HG03039 (cell line): ENCODE measurements around the gene TENT5D.
"Not testable (repeated sequence)": the region's sequence is repeated elsewhere in the genome, so short reads cannot be mapped to it uniquely, and the experiment has no call there.

Experiments
- ATAC-seq: cut with Tn5 transposase; IDR thresholded peaks from one replicate; pipeline ENCODE4 v1.9.1; 2021; ENCODE audit warnings: mild to moderate bottlenecking, moderate library complexity; ENCODE audit not compliant: unreplicated experiment

The TENT5D gene

GRCh38 chrX:80420147-80420546, at the start of gene TENT5D:
Gene TENT5D, plus strand, starts transcription at chrX:80420447. Its CDS starts 22,093 bp downstream, at chrX:80442540.
- ATAC-seq, result no peak

GRCh38 chrX:80385651-80386050, 34.6 kb upstream of the TENT5D start:
- not testable (repeated sequence) for ATAC-seq

GRCh38 chrX:80388206-80388605, 32.0 kb upstream of the TENT5D start:
- no peak for ATAC-seq

DNA sequence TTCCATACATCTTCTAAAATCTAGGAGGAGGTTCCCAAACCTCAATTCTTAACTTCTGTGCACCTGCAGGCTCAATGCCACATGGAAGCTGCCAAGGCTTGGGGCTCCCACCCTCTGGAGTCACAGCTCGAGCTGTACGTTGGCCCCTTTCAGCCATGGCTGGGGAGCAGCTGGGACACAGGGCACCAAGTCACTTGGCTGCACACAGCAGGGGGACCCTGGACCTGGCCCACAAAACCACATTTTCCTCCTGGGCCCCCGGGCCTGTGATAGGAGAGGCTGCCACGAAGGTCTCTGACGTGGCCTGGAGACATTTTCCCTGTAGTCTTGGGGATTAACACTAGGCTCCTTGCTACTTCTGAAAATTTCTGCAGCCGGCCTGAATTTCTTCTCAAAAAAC, 8.2 kb upstream of the TENT5D start:
- ATAC-seq, result no peak

GRCh38 chrX:80423000-80423399, 2.8 kb downstream of the TENT5D start:
- no peak for ATAC-seq

DNA sequence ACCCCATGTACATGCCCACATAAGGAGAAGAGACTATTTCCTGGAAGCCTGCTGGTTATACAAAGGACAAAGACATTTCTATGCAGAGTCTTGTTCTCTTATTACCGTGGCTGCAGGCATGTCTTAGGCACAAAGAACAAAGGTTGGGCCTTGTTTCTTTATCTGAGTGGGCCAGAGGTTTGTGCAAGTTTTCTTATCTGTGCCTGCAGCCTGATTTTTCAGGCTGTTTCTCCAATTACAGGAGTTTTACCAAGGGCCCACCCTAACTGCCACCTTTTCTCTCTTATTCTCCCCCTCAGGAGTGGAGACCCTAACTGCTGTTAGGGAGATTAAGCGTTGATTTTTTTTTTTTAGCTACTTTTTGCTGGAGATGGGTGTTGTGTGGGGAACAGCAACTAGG, 3.5 kb downstream of the TENT5D start:
- ATAC-seq, result no peak

DNA sequence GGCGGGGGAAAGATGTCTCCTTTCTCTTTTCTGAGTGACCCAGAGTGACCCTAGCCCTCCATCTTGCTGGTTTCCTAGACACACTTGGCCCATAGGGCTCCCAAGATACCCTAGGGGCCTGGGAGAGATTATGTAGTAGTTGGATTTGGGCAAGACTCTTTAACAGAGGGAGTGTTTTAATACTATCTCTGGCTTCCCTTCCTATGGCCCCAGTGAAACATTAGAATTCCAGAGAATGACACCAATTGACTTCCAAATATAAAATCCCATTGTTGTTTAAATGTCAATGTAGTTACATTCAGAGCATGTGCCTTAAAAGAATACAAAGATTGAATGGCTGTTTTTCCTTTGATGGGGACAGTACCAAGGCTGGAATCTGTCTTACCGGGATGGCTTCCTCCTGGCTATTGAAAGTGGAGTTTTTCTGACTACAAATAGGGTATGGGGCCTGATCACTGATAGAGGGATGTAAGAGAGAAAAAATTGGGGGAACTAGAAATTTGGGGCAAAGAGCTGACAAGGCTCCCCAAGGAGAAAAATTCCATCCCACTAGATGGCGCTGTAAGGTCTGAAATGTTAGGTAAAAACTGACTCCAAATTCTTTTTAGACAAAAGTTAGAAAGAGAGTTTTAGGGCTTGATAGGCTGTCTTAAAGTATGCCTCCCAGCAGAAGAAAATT, 10.7 kb downstream of the TENT5D start:
- no peak for ATAC-seq

DNA sequence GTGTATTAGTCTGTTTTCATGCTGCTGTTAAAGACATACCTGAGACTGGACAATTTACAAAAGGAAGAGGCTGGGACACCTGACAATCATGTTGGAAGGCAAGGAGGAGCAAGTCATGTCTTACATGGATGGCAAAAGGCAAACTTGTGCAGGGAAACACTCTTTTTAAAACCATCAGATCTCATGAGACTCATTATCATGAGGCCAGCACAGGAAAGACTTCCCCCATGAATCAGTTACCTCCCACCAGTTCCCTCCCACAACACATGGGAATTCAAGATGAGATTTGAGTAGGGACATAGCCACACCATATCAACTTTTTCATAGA, 11.2 kb downstream of the TENT5D start:
- no peak for ATAC-seq

DNA sequence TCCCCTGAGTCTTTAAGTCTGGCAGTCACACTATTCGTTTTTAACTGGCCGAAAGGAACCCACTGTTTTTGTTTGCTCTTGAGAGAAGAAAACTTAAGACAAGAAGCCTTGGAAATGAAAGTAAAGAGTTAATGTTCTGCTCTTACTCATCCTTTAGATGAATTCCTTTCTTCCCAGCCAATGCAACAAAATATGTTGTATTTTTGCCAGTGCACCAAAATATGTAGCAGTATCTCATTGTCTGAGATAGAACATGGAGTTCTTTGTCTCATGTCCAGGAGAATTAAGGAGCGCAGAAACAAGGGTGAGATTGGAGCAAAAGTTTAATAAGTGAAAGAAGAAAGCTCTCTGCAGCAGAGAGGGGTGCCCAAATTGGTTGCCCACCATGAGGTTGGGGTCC, 12.2 kb downstream of the TENT5D start:
- ATAC-seq, result no peak

DNA sequence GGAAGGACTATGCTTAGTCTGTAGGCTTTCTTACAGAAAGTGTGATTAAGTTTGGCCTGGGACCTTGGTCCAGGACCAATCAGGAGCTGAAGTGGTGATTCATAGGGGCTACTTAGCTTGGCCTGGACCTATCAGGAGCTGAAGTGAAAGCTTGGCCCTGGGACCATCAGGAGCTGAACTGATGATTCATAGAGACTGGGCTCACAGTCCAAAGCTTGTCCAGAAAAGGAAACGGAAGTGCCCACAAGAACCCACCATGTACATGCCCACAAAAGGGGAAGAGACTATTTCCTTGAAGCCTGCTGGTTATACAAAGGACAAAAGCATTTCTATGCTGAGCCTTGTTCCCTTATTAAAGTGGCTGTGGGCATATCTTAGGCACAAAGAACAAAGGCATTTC, 12.6 kb downstream of the TENT5D start:
- ATAC-seq, result no peak

GRCh38 chrX:80468166-80468565, 47.9 kb downstream of the TENT5D start:
- not testable (repeated sequence) for ATAC-seq

DNA sequence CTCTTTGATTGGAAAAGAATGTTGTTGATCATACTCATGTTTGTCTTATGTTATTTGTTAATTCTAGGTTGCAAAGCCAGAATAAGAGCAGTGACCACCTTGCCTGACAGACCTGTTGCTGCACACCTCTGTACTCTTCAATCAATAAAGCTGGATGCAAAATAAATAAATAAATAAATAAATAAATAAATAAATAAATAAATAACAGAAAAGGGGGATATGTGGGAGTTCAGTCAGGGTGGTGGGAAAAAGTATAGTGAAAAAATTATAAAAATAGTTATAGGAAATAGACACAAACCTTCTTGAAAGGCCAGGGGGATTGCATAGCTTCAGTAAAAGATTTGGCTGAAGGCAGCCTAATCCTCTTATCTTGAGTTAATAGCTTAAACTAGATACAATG, 51.3 kb downstream of the TENT5D start:
- no peak for ATAC-seq

- no peak for ATAC-seq
Observed at GRCh38 chrX:80485543-80485942, 65.3 kb downstream of the TENT5D start.

- ATAC-seq, result no peak
Observed at GRCh38 chrX:80486299-80486698, 66.1 kb downstream of the TENT5D start.

DNA sequence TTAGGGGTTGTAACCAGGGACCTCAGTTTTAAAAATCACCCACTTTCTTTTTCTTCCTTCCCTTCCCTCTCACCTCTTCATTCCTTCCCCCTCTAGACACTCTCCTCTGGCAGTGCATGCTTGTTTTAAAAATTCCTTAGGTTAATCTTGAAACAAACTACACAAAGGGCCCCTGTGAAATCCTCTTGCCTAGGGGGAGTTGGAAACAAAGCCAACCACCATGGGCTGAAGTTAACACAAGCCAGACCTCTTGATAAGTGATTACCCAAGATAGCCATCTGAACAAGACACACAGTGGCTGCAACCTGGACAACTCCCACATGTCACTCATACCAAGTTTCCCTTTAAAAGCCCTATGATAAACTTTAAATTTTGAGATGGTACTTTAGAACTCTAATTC, 68.9 kb downstream of the TENT5D start:
- ATAC-seq, result no peak
